H1 (cell line): ENCODE results near the gene ABCC10.

ENCODE experiments used
- BACH1 ChIP-seq: IDR thresholded peaks from 2 replicates; pipeline ENCODE4 v1.6.1; 2012; ENCODE audit warnings: low read length, improper control_type of control experiment
- EZH2 ChIP-seq: fragments of 200-600 bp; sonication (generic); IDR thresholded peaks from 2 replicates; pipeline ENCODE4 v1.7.1; 2012; ENCODE audit warnings: low read depth, mild to moderate bottlenecking, moderate library complexity, low read length, inconsistent platforms; ENCODE audit not compliant: severe bottlenecking
- FOSL1 ChIP-seq: IDR thresholded peaks from 2 replicates; pipeline ENCODE4 v1.6.1; 2011; ENCODE audit warnings: mild to moderate bottlenecking, low read depth, low read length, moderate library complexity; ENCODE audit not compliant: insufficient read depth
- POLR2A ChIP-seq, 2 experiments: IDR thresholded peaks; 1 replicate in 1 of 2; 2 replicates in 1 of 2; pipeline ENCODE4 v1.6.1; 2011; ENCODE audit warnings: low read depth in 2 of 2, low read length in 2 of 2, mild to moderate bottlenecking in 2 of 2; ENCODE audit errors: control extremely low read depth in 1 of 2
- TEAD4 ChIP-seq: IDR thresholded peaks from 2 replicates; pipeline ENCODE4 v1.6.1; 2012; ENCODE audit warnings: low read depth, low read length, inconsistent platforms, mixed read lengths
- TF ChIP-seq, protein P1 (sequence below), 3 experiments: IDR thresholded peaks; 1 replicate in 2 of 3; 2 replicates in 1 of 3; pipeline versions ENCODE4 v1.5.1 to v1.6.1; 2011; ENCODE audit warnings: low read length in 3 of 3, mild to moderate bottlenecking in 3 of 3, inconsistent platforms in 2 of 3, low read depth in 1 of 3, moderate library complexity in 1 of 3; ENCODE audit not compliant: insufficient read depth in 1 of 3; ENCODE audit errors: control extremely low read depth in 1 of 3
- TF ChIP-seq, protein P2 (sequence below): IDR thresholded peaks from 2 replicates; pipeline ENCODE4 v1.6.1; 2012; ENCODE audit warnings: inconsistent platforms

- TF ChIP-seq BACH1 (no peak), EZH2 (no peak), TEAD4 (no peak), FOSL1 (no peak), POLR2A (IDR thresholded peaks at IDR 0.05; ENCODE audit: control extremely low read depth in 1 of 2, low read depth in 2 of 2, low read length in 2 of 2) (no peak)
- TF ChIP-seq, protein P1, sequence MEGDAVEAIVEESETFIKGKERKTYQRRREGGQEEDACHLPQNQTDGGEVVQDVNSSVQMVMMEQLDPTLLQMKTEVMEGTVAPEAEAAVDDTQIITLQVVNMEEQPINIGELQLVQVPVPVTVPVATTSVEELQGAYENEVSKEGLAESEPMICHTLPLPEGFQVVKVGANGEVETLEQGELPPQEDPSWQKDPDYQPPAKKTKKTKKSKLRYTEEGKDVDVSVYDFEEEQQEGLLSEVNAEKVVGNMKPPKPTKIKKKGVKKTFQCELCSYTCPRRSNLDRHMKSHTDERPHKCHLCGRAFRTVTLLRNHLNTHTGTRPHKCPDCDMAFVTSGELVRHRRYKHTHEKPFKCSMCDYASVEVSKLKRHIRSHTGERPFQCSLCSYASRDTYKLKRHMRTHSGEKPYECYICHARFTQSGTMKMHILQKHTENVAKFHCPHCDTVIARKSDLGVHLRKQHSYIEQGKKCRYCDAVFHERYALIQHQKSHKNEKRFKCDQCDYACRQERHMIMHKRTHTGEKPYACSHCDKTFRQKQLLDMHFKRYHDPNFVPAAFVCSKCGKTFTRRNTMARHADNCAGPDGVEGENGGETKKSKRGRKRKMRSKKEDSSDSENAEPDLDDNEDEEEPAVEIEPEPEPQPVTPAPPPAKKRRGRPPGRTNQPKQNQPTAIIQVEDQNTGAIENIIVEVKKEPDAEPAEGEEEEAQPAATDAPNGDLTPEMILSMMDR (IDR thresholded peaks at IDR 0.05; ENCODE audit: control extremely low read depth in 1 of 3, insufficient read depth in 1 of 3, low read depth in 1 of 3, low read length in 3 of 3), result no peak
- TF ChIP-seq, protein P2, sequence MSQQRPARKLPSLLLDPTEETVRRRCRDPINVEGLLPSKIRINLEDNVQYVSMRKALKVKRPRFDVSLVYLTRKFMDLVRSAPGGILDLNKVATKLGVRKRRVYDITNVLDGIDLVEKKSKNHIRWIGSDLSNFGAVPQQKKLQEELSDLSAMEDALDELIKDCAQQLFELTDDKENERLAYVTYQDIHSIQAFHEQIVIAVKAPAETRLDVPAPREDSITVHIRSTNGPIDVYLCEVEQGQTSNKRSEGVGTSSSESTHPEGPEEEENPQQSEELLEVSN, result no peak
Measured at GRCh38 chr6:43442935-43443334, 15.6 kb downstream of the ABCC10 start.
